PC-3 (cell line): ENCODE results near the gene NR1H4. TPM values are rescaled to one million over a fixed set of nuclear protein-coding genes. Genes with fewer than 3 reads are reported as not detected.

ENCODE experiments used
- ATAC-seq: fragments of 200-7000 bp; cut with Tn5 transposase; 2 replicates; pipeline ENCODE4 v1.9.1; 2020; ENCODE audit warnings: mild to moderate bottlenecking, moderate library complexity
- BruUV-seq: library from RNA; stranded (reverse); fragments of 400-500 nt; replicated peaks from 2 replicates; lab custom pipeline; 2021; lab: Mats Ljungman, UMichigan
- CTCF ChIA-PET: fragments of 300-600 bp; sonication (Branson Sonifier 250); formaldehyde crosslinking; loops from one replicate; lab custom pipeline; 2022; ENCODE audit warnings: antibody characterized with exemption; lab: Charles Lee
- POLR2A ChIA-PET: fragments of 300-600 bp; sonication (Branson Sonifier 250); formaldehyde crosslinking; loops from one replicate; lab custom pipeline; 2022; ENCODE audit warnings: antibody characterized with exemption; ENCODE audit not compliant: unreplicated experiment; lab: Charles Lee
- DNase-seq: peaks from one replicate; pipeline ENCODE4 v3.0.0-alpha.2; 2015
- H2AFZ ChIP-seq: fragments of 300-600 bp; sonication (generic); 2 replicates; pipeline ENCODE4 v1.6.0; 2016; ENCODE audit warnings: antibody characterized with exemption, low read length
- H3F3A ChIP-seq: fragments of 300-600 bp; sonication (generic); one replicate; pipeline ENCODE4 v1.6.0; 2017; ENCODE audit warnings: antibody characterized with exemption, low read length, control low read depth, mild to moderate bottlenecking; ENCODE audit not compliant: unreplicated experiment
- H3K27ac ChIP-seq: fragments of 300-600 bp; sonication (generic); 2 replicates; pipeline ENCODE4 v1.5.1; 2016; ENCODE audit warnings: mild to moderate bottlenecking, low read length
- H3K27me3 ChIP-seq: fragments of 300-600 bp; sonication (generic); 2 replicates; pipeline ENCODE4 v1.6.1; 2016; ENCODE audit warnings: low read length, mixed read lengths
- H3K36me3 ChIP-seq: fragments of 300-600 bp; sonication (generic); 2 replicates; pipeline ENCODE4 v1.6.1; 2016; ENCODE audit warnings: low read depth, mixed run types, low read length, mixed read lengths
- H3K4me1 ChIP-seq: fragments of 300-600 bp; sonication (generic); 2 replicates; pipeline ENCODE4 v1.5.1; 2016; ENCODE audit warnings: low read length; ENCODE audit not compliant: insufficient read depth
- H3K4me2 ChIP-seq: fragments of 300-600 bp; sonication (generic); 2 replicates; pipeline ENCODE4 v1.6.0; 2016; ENCODE audit warnings: low read length
- H3K4me3 ChIP-seq: fragments of 300-600 bp; sonication (generic); 2 replicates; pipeline ENCODE4 v1.5.1; 2016; ENCODE audit warnings: mild to moderate bottlenecking, low read length, mixed read lengths
- H3K79me2 ChIP-seq: fragments of 300-600 bp; sonication (generic); 2 replicates; pipeline ENCODE4 v1.6.1; 2017; ENCODE audit warnings: low read length, mixed read lengths
- H3K9ac ChIP-seq: fragments of 300-600 bp; sonication (generic); 2 replicates; pipeline ENCODE4 v1.6.0; 2016; ENCODE audit warnings: mild to moderate bottlenecking, low read length
- H3K9me2 ChIP-seq: fragments of 300-600 bp; sonication (generic); replicated peaks from 2 replicates; pipeline ENCODE4 v1.6.1; 2016; ENCODE audit warnings: mixed run types, low read length, mixed read lengths
- H3K9me3 ChIP-seq: fragments of 300-600 bp; sonication (generic); 2 replicates; pipeline ENCODE4 v1.6.1; 2016; ENCODE audit warnings: low read length, mixed read lengths
- H4K20me1 ChIP-seq: fragments of 300-600 bp; sonication (generic); 2 replicates; pipeline ENCODE4 v1.6.1; 2016; ENCODE audit warnings: low read length, mixed read lengths
- CTCF ChIP-seq: fragments of 300-600 bp; sonication (generic); conservative IDR thresholded peaks from 2 replicates; pipeline ENCODE4 v1.5.1; 2017; ENCODE audit warnings: antibody characterized with exemption, low read depth, mild to moderate bottlenecking, low read length
- EZH2 ChIP-seq: fragments of 300-600 bp; sonication (generic); IDR thresholded peaks from one replicate; pipeline ENCODE4 v1.6.1; 2017; ENCODE audit warnings: antibody characterized with exemption, mild to moderate bottlenecking, low read length; ENCODE audit not compliant: unreplicated experiment
- EZH2phosphoT487 ChIP-seq: fragments of 300-600 bp; sonication (generic); IDR thresholded peaks from 2 replicates; pipeline ENCODE4 v1.6.1; 2018; ENCODE audit warnings: mild to moderate bottlenecking, antibody characterized with exemption, low read length, borderline replicate concordance
- intact Hi-C: fragments of 100-400 bp; cut with micrococcal nuclease; formaldehyde crosslinking; loops from 2 replicates; pipeline ENCODE4 v1.9.0; 2023
- total RNA-seq: library from RNA; depleted of rRNA; stranded (reverse); fragments of >200 nt; gene quantifications from 2 replicates; pipeline ENCODE4 v1.2.3, GENCODE V29; 2014

The NR1H4 gene
- total RNA-seq, 1 experiment from 2014 or later, result not detected

- H4K20me1 ChIP-seq, result no peaks in the 10 kb centered on the region
- H2AFZ ChIP-seq, result no peak overlapping the region
- H3K9me2 ChIP-seq, result no peaks in the 10 kb centered on the region
- no peaks in the 10 kb centered on the region for H3K4me1 ChIP-seq
- no peak overlapping the region for H3K27ac ChIP-seq
- H3F3A ChIP-seq, result no peaks in the 10 kb centered on the region
- H3K9ac ChIP-seq, result no peak overlapping the region
- no TSS peak for BruUV-seq
- no peaks in the 10 kb centered on the region for H3K9me3 ChIP-seq
- H3K4me3 ChIP-seq, result no peak overlapping the region
- no peaks in the 10 kb centered on the region for H3K79me2 ChIP-seq
- POLR2A ChIA-PET, result no interaction called here
- DNase-seq, result no peak
- CTCF ChIA-PET, result no interaction called here
- TF ChIP-seq EZH2phosphoT487 (no peak), EZH2 (no peak), CTCF (no peak)
- H3K36me3 ChIP-seq, result no peaks in the 10 kb centered on the region
- H3K27me3 ChIP-seq, result peaks cover 40% of the 10 kb centered on the region
- H3K4me2 ChIP-seq, result no peak overlapping the region
- intact Hi-C loops, result no loop called here
- no peak for ATAC-seq
Observed at GRCh38 chr12:100468126-100468525, 5.5 kb upstream of the NR1H4 start.

GRCh38 chr12:100472325-100472724 lies 1.3 kb upstream of the NR1H4 start:
- Histone ChIP-seq H2AFZ (no peak overlapping the region), H3K4me2 (no peak overlapping the region), H3K9me2 (no peaks in the 10 kb centered on the region), H4K20me1 (no peaks in the 10 kb centered on the region), H3K4me1 (no peaks in the 10 kb centered on the region), H3K79me2 (no peaks in the 10 kb centered on the region), H3K36me3 (no peaks in the 10 kb centered on the region), H3K9me3 (no peaks in the 10 kb centered on the region), H3K9ac (no peak overlapping the region), H3K27me3 (peaks cover 73% of the 10 kb centered on the region), H3K27ac (no peak overlapping the region), H3K4me3 (no peak overlapping the region), H3F3A (no peaks in the 10 kb centered on the region)
- intact Hi-C loops, result no loop called here
- POLR2A ChIA-PET, result no interaction called here
- ATAC-seq (no peak), DNase-seq (no peak)
- TF ChIP-seq EZH2, result no peak
- TF ChIP-seq CTCF, result no peak
- no peak for TF ChIP-seq EZH2phosphoT487
- no TSS peak for BruUV-seq
- CTCF ChIA-PET, result no interaction called here

GRCh38 chr12:100473050-100473715 lies 483 bp upstream of the NR1H4 start:
- H2AFZ ChIP-seq, result no peak overlapping the region
- no peaks in the 10 kb centered on the region for H3K79me2 ChIP-seq
- no peaks in the 10 kb centered on the region for H3K9me3 ChIP-seq
- no peak overlapping the region for H3K4me3 ChIP-seq
- ATAC-seq (no peak), DNase-seq (no peak)
- no peaks in the 10 kb centered on the region for H3K4me1 ChIP-seq
- no peaks in the 10 kb centered on the region for H4K20me1 ChIP-seq
- no peak overlapping the region for H3K9ac ChIP-seq
- POLR2A ChIA-PET, result no interaction called here
- no TSS peak for BruUV-seq
- TF ChIP-seq CTCF (no peak), EZH2 (no peak), EZH2phosphoT487 (no peak)
- H3K9me2 ChIP-seq, result no peaks in the 10 kb centered on the region
- no peaks in the 10 kb centered on the region for H3K36me3 ChIP-seq
- intact Hi-C loops, result no loop called here
- H3K27ac ChIP-seq, result no peak overlapping the region
- CTCF ChIA-PET, result no interaction called here
- H3K27me3 ChIP-seq, result peaks cover 82% of the 10 kb centered on the region
- no peaks in the 10 kb centered on the region for H3F3A ChIP-seq
- no peak overlapping the region for H3K4me2 ChIP-seq
